H54 (cell line): ENCODE data around the gene ADCK1.

Experiments used
- DNase-seq: peaks from one replicate; pipeline ENCODE4 v3.0.0; 2011; ENCODE audit warnings: low spot score, mixed read lengths; ENCODE audit not compliant: insufficient read length
- FAIRE-seq: peaks from 3 replicates; lab custom pipeline; 2011; peaks lifted over from hg19 to GRCh38; lab: Jason Lieb, UNC
- POLR2A ChIP-seq: IDR thresholded peaks from 2 replicates; pipeline ENCODE4 v1.6.1; 2011; ENCODE audit warnings: low read depth, mild to moderate bottlenecking, low read length

ADCK1 gene

DNA sequence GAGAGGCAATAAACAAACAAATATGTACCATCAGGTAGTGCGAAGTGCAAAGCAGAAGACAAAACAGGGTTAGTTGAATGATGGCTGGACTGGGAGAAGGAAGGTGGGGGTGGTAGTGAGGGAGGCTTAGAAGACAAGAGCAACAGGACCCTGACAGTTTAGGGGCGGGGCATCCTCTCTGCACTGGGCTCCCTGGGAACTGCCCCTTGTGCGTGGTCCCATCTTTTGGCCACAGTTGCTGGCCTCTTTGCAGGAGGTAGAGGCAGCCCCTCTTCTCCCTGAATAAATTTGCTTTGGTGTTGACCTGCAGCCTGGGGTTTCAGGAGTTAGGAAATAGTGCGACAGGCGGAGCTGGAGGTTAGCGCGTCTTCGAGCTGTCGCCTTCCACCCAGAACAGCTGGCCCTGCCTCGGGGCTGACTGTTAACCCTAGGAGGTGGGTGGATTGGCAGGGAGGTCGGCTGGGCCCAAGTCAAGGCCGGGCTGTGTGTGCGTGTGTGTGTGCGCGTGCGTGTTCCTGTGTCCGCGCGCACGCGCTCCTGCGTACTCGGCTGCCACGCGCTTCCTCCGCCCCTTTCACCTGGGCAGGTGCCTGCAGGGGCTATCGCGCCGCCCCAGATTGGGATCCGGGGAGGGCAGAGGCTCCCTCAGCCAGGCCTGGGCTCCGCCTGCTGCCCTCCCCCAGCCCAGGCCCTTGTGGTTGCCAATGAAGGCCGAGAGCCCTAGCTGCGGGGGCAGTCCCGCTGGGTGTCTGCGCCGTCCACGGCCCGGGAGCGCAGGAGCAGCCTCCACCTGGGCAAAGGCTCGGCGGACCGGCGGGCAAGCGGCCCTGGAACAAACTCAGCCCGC, 180.8 kb downstream of the ADCK1 start:
- no peak for FAIRE-seq
- no peak for TF ChIP-seq POLR2A
- no peak for DNase-seq
